Measurements from ENCODE around the gene HAPLN2.
"Not testable (repeated sequence)": the region's sequence is repeated elsewhere in the genome, so short reads cannot be mapped to it uniquely, and the experiment has no call there.

HAPLN2 gene

DNA sequence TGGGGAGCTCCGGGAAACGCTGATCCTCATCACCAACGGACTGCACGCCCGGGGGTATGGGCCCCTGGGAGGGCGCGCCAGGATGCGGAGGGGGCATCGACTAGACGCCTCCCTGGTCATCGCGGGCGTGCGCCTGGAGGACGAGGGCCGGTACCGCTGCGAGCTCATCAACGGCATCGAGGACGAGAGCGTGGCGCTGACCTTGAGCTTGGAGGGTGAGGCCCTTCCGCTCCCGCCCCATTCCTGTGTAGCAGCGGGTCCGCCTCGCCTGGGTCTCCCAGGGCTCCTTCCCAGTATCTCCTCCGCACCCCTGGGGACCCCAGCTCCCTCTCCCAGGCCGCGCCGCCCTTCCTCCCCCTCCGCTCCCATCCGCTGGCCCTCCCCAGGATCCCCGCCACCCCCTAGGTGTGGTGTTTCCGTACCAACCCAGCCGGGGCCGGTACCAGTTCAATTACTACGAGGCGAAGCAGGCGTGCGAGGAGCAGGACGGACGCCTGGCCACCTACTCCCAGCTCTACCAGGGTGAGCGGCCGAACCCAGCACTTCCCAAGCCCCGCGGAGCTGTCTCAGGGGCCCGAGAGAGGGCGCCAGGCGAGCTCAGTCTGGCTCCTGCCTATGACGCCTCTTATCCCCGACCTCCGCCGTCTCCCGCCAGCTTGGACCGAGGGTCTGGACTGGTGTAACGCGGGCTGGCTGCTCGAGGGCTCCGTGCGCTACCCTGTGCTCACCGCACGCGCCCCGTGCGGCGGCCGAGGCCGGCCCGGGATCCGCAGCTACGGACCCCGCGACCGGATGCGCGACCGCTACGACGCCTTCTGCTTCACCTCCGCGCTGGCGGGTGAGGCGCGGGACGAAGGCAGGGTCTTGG is 5.0 kb downstream of the HAPLN2 start:
- no peak for DNase-seq

DNA sequence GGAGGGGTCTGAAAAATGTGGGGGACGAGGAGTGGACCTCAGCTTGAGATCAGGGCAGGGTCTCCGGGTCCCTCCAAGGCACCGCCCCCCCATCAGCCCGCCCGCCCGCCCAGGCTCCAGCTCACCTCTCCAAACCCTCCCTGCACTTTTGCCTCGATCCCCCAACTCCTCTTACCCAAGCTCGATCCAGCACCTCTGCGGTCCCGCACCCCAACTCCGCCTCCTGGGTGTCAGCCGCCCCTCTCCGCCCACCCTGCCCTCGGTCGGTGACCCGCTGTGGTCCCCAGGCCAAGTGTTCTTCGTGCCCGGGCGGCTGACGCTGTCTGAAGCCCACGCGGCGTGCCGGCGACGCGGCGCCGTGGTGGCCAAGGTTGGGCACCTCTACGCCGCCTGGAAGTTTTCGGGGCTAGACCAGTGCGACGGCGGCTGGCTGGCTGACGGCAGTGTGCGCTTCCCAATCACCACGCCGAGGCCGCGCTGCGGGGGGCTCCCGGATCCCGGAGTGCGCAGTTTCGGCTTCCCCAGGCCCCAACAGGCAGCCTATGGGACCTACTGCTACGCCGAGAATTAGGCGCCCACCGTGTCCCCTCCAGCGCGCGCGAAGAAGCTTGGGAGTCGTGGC is 5.7 kb downstream of the HAPLN2 start:
- DNase-seq: no peak

GRCh38 chr1:156625436-156626078 is 6.3 kb downstream of the HAPLN2 start:
- no peak for DNase-seq

GRCh38 chr1:156626079-156626438 is 6.8 kb downstream of the HAPLN2 start:
- no peak for DNase-seq

- DNase-seq: peak; percentile 26
These were observed 8.2 kb downstream of the HAPLN2 start for GRCh38 chr1:156627313-156627880.

DNA sequence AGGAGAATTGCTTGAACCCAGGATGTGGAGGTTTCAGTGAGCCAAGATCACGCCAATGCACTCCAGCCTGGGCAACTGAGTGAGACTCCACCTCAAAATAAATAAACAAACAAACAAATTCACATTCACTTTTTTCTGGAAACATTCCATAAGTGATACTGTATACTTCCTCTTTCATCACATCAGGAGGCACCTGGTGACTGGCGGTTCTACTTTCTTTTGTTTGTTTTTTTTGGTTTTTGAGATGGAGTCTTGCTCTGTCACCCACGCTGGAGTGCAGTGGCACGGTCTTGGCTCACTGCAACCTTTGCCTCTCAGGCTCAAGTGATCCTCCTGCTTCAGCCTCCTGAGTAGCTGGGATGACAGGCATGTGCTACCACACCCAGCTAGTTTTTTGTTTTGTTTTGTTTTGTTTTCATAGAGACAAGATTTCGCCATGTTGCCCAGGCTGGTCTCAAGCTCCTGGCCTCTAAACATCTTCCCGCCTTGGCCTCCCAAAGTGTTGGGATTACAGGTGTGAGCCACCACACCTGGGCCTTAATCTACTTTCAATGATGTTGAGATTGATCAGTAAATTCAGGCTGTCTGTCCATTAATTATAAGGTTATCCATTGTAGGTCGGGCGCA is 10.7 kb downstream of the HAPLN2 start:
- DNase-seq: no peak

DNA sequence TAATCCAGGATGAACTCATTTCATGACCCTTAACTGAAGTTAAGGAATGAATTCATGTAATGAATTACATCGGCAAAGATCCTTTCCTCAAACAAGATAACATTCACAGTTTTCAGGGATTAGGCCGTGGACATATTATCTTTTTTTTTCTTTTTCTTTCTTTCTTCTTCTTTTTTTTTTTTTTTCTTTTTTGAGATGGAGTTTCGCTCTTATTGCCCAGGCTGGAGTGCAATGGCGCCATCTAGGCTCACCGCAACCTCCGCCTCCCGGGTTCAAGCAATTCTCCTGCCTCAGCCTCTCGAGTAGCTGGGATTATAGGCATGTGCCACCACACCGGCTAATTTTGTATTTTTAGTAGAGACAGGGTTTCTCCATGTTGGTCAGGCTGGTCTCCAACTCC is 11.9 kb downstream of the HAPLN2 start:
- DNase-seq: not testable (repeated sequence)

DNA sequence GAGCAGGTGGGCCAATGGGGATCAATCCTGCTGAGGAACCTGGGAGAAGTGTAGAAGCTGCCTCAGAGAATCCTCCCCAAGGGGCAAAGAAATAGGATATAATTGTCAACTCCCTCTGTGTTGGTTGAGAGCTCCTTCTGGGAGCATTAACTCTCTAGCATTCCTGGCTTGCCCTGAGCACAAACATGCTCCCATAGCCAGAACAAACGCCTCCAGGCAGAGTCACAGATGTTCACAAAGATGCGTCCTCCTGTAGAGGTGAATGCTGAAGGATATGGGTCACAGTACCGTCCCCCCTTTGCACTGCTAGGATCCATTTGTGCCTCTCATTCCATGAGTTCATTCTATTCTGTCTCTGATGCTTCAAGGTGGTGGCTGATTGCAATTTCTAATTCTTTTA is 13.1 kb downstream of the HAPLN2 start:
- no peak for DNase-seq

DNA sequence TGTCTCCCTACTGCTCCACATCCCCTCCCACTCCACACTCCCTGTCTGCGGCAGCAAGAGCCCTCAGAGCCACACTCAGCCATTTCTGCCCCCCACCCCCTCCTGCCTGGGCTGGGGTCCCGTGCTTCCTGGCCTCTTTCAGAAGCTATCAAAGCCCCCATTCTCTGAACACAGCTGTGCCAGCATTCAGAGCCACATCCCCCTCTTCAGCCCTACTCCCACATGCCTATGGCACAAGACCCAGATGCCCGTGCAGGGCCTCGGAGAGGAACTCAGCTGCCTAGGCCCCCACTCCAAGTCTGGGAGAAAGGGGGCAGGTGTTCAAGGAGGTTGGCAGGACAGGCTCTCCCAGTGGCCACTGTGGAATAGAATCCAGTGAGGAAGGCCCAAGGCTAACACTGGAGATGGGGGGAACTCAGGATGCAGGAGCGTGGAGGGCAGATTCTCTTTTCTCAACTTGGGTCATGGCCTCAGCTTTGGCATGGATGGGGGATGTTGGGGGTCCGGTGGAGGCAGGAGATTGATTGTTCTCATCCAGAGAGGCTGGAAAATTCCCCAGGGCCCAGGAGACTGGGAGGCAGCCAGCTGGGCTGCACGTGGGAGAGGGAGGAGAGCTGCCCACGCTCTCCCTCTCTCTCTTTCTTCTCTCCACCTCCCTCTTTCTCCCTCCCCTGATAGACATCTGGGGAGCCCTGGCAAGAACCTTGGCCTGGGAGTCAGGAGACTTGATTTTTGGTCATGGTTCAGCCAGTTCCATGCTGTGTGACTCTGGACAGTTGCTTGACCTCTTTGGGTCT is 19.2 kb downstream of the HAPLN2 start:
- DNase-seq: no peak

DNA sequence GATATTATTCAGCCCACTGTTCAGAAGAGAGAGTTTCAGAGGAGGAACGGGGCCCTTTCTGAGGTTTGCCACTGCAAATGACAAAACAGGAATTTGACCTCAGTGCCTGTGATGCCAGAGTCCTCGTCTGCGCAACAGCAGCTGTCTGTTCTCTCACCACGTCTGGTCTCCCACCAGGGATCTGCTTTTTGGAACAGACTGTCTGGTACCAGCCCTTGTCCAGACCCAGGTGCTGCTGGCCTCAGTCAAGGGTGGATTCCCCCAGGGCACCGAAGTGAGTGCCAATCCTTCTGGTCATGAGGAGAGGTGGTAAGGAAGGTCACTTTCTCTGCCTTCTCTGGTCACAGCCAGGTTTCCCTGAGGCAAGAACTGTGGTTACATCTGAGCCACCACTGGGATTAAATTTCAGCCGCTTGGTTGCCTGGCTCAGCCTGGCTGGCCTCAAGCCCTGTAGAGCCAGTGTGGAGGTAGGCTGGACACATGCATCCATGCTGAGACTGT is 20.4 kb downstream of the HAPLN2 start:
- DNase-seq: no peak

DNA sequence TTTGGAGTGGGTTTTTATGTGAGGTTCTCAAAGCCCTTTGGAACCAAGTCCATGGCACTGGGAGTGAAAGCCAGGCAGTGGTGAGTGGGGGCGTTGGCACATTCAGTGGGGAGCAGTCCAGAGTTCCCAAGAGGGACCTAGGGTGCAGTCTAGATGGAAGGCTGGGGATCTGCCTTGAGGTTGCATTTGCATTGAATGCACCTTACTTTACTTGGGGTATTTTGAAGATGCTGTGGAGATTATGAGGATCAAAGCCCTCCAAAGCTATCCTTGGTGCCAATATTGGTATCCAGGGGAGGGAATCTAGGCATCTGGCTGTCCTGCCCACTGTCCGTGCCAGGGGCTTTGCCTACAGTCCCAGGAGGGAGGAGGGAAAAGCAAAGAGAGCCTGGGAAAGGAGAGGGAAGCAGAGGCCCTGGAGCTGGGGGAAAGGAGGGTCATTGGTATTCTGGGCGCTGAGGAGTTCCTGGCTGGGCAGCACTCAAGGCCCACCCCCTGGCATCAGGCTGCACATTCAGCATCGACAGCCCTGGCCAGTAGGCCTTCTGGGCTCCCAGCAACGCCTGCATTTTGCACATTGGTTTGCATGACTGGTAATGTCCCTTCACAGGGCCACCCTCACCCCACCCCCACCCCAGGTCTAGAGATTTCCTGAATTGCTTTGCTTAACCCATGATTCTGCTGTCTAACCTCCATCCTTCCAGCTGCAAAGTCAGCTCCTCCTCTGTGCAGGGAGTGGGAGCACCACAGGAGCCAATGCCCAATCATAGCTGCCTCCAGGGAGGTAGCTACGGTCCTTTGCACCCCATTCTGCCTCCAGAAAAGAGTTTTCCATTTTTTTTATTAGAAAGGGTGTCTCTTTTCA is 21.9 kb downstream of the HAPLN2 start:
- DNase-seq: no peak

DNA sequence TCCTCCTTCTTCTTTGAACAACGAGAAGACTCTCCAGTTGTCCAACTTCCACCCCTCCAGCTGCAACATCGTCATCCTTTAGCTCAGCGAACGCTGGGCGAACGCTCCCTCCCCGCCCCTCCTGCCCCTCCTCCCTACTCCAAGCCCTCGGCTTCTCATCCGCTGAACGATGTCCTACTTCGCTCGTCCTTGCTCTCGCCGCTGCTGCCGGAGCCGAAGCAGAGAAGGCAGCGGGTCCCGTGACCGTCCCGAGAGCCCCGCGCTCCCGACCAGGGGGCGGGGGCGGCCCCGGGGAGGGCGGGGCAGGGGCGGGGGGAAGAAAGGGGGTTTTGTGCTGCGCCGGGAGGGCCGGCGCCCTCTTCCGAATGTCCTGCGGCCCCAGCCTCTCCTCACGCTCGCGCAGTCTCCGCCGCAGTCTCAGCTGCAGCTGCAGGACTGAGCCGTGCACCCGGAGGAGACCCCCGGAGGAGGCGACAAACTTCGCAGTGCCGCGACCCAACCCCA is 22.6 kb downstream of the HAPLN2 start, which contains the start of gene BCAN:
Gene BCAN (plus strand): TSS at position 357 of the 504 bp plus-strand sequence. CDS start 3,938 bp downstream, outside the sequence.
- no peak for DNase-seq

DNA sequence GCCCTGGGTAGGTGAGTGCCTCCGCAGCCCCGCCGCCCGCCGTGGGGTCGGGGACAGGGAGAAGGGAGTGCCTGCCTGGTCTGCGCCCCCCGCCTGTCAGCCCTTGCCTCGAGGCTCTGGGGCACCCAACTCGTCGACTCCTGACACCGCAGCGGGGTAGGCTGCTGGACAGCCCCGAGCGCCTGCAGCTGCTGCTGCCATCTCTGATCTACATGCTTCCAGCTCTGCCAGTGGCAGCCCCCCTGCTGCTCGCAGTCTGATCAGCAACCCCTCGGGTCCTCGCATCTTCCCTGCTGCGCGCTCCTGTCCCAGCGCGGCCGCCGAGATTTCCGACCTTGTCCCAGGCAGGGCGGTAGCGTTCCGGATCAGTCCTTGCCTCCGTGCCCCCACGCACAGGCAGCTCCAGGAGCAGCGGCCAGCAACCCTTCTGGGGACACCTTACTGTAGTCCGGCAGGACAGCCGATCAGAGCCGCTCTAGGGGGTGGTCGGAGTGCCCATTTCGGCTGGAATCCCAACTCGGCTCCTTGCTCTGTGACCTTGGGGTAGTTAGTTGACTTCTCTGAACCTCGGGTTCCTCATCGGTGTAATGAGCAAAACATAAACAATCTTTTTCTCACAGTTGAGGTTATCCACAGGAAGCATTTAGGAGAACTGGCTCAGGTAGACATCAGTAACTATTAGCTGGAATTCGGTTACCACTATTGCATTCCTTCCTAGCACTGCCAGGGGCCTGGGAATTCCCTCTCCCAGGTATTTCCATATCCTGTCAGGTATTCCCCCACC is 23.2 kb downstream of the HAPLN2 start:
- no peak for DNase-seq

GRCh38 chr1:156643049-156643777 is 24.0 kb downstream of the HAPLN2 start:
- no peak for DNase-seq

DNA sequence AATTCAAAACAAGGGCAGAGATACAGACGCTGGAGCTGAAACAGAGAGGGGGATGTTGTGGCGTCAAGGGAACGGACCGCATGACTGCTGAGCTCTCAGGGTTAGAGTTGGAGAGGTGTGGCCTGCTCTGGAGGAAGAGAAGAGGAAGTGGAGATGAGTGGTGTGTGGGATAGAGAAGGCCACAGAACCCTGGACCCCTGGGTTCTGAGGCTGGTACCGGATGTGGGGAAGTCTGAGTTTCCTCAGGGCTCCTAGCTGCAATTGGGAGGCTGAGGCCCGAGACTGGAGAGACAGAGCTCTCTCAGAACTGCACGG is 24.5 kb downstream of the HAPLN2 start:
- DNase-seq: no peak

GRCh38 chr1:156644146-156644545 is 24.9 kb downstream of the HAPLN2 start:
- DNase-seq: no peak

DNA sequence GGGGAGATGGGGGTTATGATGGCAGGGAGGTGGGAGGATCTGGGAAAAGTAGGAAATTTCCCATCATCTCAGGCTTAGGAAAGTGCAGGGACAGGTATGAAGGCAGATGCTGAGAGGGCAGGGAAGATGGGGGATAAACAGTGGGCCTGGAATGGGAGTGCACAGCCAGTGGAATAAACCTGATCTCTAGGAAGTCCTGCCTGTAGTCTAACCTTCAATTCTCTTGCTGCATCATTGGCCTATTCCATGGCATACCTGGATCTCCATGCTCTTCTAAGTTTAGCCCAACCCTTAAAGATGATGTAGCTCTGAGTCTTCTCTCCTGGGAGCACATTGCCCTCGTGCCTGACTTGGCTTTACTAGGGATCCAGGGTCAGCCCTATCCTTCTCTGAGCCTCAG is 25.4 kb downstream of the HAPLN2 start:
- DNase-seq: no peak

DNA sequence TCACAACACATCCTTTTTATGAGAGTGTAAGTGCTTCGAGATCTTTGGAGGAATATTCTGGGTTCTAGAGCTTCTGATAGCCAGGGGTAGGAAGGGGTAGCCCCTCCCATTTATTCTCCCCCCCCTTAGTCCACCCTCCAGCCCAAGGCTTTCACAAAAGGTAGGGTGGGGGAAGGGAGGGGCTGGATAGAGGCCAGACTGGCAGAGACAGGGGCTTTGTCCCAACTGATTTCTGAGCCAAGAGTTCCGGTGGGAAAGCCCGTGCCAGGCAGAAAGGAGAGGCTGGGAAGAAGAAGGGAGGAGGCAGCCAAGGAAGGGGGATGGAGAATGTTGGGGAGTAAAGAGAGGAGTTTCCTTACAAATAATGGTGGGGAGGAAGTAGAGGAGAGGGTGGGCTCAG is 25.8 kb downstream of the HAPLN2 start:
- DNase-seq: no peak

- no peak for DNase-seq
These were observed 26.5 kb downstream of the HAPLN2 start for GRCh38 chr1:156645666-156646065.
